ENCODE data around the gene KCNT2. TPM values are rescaled to one million over a fixed set of nuclear protein-coding genes. Genes with fewer than 3 reads are reported as not detected.
"Not testable (repeated sequence)": the region's sequence is repeated elsewhere in the genome, so short reads cannot be mapped to it uniquely, and the experiment has no call there.

Gene KCNT2
- total RNA-seq, 1 donor from 2014 or later: not detected

- intact Hi-C loops (cut with micrococcal nuclease): no loop called here
- Mint-ChIP-seq H3K4me1 (no peaks in the 10 kb centered on the region), H3K36me3 (ENCODE audit: low read depth) (no peaks in the 10 kb centered on the region), H3K27ac (no peak overlapping the region), H3K4me3 (no peak overlapping the region), H3K27me3 (no peaks in the 10 kb centered on the region), H3K9me3 (peaks cover 5% of the 10 kb centered on the region)
- no peak for TF ChIP-seq CTCF (IDR thresholded peaks at IDR 0.05)
- no peak for DNase-seq
- ChIA-PET CTCF (no interaction called here), POLR2A (no interaction called here)
- ATAC-seq (ENCODE audit: low read depth): no peak
Observed at GRCh38 chr1:196295766-196296165, 312.5 kb downstream of the KCNT2 start.

GRCh38 chr1:196278816-196279215 lies 329.4 kb downstream of the KCNT2 start:
- Mint-ChIP-seq H3K4me1 (no peaks in the 10 kb centered on the region), H3K27ac (no peak overlapping the region), H3K27me3 (no peaks in the 10 kb centered on the region), H3K9me3 (no peaks in the 10 kb centered on the region), H3K36me3 (ENCODE audit: low read depth) (no peaks in the 10 kb centered on the region), H3K4me3 (no peak overlapping the region)
- CTCF ChIA-PET: no interaction called here
- POLR2A ChIA-PET: no interaction called here
- intact Hi-C loops (cut with micrococcal nuclease): no loop called here
- no peak for TF ChIP-seq CTCF (IDR thresholded peaks at IDR 0.05)
- DNase-seq: no peak
- ATAC-seq (ENCODE audit: low read depth): no peak

GRCh38 chr1:196277860-196278259 lies 330.4 kb downstream of the KCNT2 start:
- Mint-ChIP-seq H3K36me3 (ENCODE audit: low read depth) (no peaks in the 10 kb centered on the region), H3K4me3 (no peak overlapping the region), H3K27me3 (no peaks in the 10 kb centered on the region), H3K9me3 (no peaks in the 10 kb centered on the region), H3K4me1 (no peaks in the 10 kb centered on the region), H3K27ac (no peak overlapping the region)
- no peak for TF ChIP-seq CTCF (IDR thresholded peaks at IDR 0.05)
- ChIA-PET POLR2A (no interaction called here), CTCF (no interaction called here)
- no peak for DNase-seq
- intact Hi-C loops (cut with micrococcal nuclease): no loop called here
- ATAC-seq (ENCODE audit: low read depth): no peak

- no peak overlapping the region for H3K4me3 Mint-ChIP-seq
- no peak for DNase-seq
- no peaks in the 10 kb centered on the region for H3K27me3 Mint-ChIP-seq
- H3K9me3 Mint-ChIP-seq: no peaks in the 10 kb centered on the region
- ChIA-PET POLR2A (no interaction called here), CTCF (no interaction called here)
- no peak for TF ChIP-seq CTCF (IDR thresholded peaks at IDR 0.05)
- no peaks in the 10 kb centered on the region for H3K36me3 Mint-ChIP-seq (ENCODE audit: low read depth)
- no peak for ATAC-seq (ENCODE audit: low read depth)
- intact Hi-C loops (cut with micrococcal nuclease): no loop called here
- no peaks in the 10 kb centered on the region for H3K4me1 Mint-ChIP-seq
- no peak overlapping the region for H3K27ac Mint-ChIP-seq
Observed at GRCh38 chr1:196271212-196271947, 336.9 kb downstream of the KCNT2 start.

- CTCF ChIA-PET; H3K27ac Mint-ChIP-seq; H3K4me1 Mint-ChIP-seq; intact Hi-C loops (cut with micrococcal nuclease); H3K27me3 Mint-ChIP-seq; H3K36me3 Mint-ChIP-seq (ENCODE audit: low read depth); ATAC-seq (ENCODE audit: low read depth); H3K4me3 Mint-ChIP-seq; H3K9me3 Mint-ChIP-seq; POLR2A ChIA-PET; DNase-seq: not testable (repeated sequence)
Observed at GRCh38 chr1:196263086-196263485, 345.2 kb downstream of the KCNT2 start.

GRCh38 chr1:196260270-196260669 lies 348.0 kb downstream of the KCNT2 start:
- intact Hi-C loops (cut with micrococcal nuclease): no loop called here
- H3K27me3 Mint-ChIP-seq: peaks cover 2% of the 10 kb centered on the region
- CTCF ChIA-PET: no interaction called here

More at GRCh38 chr1:196260270-196260669, 348.0 kb downstream of the KCNT2 start:
- Mint-ChIP-seq H3K27ac (no peak overlapping the region), H3K36me3 (ENCODE audit: low read depth) (no peaks in the 10 kb centered on the region), H3K4me3 (no peak overlapping the region), H3K4me1 (peaks cover 2% of the 10 kb centered on the region), H3K9me3 (peaks cover 3% of the 10 kb centered on the region)
- DNase-seq: no peak
- ATAC-seq (ENCODE audit: low read depth): no peak
- no peak for TF ChIP-seq CTCF (IDR thresholded peaks at IDR 0.05)
- POLR2A ChIA-PET: no interaction called here

Measured in activated B cell treated with CpG ODN at 0.5 μM for 24 hours (primary cell).